Activated CD8-positive, alpha-beta memory T cell treated with anti-CD3 and anti-CD28 coated beads, Interleukin-2, amount 50 U/mL, for 24 hours (primary cell): Measurements from ENCODE around the gene METRNL.
A peak's percentile ranks its signal among the peaks of the same experiment; 100 is the strongest.

ENCODE experiments used
- DNase-seq: peaks from one replicate; pipeline ENCODE4 v3.0.0-alpha.2; 2020; ENCODE audit errors: extremely low read depth

Gene METRNL

DNA sequence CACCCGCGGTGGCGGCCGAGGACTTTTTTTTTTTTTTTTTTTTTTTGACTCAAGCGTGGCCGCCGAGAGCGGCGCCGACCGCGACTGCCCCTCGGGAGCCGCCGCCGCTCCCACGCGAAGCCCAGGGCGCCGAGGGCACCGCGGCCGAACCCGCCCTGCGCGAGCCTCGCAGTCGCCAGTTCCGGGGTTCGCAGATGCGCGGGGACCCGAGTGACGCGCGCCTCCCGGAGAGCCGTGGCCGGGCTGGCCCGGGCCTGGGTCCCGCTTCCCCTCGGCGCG lies 1.1 kb downstream of the METRNL start:
- DNase-seq: no peak

DNA sequence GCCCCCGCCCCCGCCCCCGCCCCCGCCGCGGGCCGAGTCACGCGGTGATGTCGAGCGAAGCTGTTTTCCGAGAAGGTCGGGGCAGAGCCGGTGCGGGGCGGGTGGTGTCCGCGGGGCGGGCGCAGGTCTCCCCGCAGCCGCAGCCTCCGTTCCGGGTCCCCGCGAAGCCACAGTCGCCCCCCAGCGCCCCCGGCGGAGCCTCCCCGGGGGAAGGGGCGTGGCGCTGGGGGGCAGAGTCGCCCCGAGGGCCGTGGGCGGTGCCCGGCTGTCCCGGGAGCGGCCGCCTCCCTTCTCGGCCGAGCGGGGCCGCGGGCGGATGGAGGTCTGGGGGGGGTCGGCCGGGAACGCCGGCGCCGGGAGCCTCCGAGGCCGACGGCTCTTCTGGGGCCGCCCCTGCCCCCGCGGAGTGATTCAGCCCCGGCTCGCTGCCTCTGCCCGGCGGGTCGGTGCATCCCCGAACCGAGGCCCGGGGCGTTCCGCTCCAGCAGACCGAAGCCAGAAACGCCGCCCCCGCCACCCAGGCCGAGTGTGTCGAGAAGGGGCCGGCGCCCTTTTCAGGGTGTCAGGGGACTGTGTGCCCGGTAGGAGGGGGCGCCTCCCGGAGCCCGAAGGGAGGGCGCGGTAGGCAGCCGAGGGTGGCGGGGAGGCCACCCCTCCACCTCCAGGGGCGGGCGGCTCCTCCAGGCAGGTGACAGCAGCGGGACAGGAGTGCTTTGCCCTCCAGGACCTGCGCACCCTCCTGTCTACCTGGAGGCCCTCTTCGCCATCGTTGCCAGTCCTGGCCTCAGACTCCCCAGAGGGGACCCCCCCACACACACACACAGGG lies 1.7 kb downstream of the METRNL start:
- DNase-seq: no peak

DNA sequence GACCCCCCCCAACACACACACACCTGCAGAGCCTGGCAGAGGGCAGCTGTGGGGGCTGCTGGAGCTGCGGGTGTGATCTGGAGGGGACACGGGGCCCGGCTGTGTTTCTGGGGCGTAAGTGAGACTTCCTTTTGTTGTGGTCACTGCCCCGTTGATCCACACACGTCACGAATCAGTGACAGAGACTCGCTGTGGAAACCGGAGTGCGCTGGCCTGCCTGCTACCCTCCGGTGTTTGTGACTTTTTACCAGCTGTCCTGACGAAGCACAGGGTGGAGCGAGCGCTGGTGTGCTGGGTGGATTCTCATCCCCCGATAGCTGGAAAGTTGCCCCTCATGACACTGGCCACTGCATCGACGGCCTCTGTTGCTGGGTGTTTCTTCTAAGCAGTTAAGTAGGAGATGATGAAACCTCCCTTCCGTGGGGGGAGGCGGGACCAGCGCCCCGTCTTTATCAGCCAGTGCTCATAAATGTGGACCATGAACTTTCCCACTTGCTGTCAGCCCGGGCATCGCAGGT lies 2.3 kb downstream of the METRNL start:
- DNase-seq: no peak

DNA sequence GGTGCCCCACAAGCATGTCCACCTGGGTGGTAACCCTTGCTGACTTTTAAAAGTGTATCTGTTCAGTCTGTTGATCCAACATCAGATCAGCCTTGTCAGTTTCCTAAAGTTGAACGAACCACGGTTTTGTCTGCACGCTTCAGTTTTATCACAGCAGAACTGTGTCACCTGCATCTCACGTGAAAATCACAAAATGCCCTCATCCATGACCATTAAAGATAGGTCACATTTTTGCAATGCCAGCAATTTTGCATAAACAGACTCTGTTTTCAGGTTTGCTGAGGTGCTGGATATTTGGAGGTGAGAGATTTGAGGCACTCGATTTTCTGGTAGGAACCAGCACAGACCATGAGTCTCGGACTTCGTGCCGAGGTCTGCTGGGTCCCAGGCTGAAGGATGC lies 3.0 kb downstream of the METRNL start:
- no peak for DNase-seq

DNA sequence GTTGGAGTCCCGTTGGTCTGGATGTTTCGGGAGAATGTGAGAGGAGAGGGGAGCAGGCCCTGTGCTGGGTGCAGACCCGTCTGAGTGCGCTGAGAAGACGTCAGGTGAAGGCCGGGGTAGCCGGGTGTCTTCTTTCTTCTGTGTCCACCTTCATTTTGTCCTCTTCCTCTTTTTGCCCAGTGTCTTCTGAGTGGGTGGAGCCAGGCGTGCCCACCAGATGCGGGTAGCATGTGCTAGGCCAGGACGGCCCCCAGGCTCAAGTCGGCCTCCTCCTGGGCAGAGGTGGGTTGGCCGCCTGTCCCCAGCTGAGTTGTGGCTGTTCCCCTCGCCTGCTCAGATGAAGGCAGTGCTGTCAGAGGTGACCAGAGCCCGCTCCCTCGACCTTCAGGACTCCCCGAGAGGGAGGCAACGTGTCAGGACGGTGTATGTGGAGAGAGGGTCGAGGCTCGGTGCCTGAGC lies 3.5 kb downstream of the METRNL start:
- no peak for DNase-seq

DNA sequence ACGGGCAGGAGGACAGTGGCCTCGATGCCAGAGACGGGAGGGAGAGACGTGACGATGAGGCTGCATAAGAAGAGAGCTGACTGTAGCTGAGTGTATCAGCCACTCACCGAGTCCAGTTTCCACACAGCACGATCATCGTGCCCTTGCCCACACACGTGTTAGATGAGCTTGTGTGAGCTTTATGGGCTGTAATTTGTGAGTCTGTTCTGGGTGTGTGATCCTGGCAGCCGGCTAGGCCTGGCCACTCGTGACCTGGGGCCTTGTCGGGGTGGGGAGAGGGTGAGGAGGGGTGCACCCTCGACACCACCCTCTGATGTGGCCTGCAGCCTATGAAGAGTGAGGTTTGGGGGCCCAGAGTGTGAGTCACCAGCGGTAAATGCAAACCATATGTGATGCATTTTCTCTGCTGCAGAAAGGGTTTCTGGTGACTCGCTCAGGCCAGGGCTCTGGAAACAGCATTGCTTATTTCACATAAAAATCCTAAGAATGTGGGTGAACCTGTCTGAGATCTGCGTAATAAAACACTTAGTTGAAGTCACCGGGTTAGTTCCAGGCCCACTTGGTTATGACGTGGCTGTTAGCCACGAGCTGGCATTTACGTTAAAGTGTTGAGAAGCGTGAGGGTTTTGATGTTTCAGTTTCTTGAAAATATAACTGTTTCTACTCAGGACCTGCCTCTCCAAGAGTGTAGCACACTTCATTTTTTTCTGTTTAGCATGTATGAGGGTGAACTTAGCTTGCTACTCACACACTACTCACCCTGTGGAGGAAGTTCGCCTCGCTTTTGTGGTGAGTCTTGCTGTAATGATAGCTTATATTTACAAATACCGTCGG lies 4.2 kb downstream of the METRNL start:
- peak; percentile 41 for DNase-seq

DNA sequence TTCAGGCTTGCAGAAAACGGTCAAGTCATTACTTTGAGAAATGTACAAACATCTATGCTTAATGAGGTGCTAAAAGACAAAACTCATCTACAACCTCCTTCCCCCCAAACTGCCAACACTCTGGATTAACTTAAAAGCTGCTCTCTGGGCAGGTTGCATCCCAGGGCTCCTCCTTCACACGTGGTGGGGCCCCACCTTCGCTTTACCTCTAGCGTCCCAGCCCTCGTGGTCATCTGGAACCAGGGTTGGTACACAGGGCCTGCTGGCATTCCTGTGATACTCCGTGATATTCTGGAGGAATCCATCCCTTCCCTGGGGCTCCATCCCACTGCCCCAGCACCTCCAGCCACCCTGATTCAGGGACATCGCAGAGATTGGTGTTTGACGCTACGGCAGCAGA lies 4.8 kb downstream of the METRNL start:
- DNase-seq: no peak

DNA sequence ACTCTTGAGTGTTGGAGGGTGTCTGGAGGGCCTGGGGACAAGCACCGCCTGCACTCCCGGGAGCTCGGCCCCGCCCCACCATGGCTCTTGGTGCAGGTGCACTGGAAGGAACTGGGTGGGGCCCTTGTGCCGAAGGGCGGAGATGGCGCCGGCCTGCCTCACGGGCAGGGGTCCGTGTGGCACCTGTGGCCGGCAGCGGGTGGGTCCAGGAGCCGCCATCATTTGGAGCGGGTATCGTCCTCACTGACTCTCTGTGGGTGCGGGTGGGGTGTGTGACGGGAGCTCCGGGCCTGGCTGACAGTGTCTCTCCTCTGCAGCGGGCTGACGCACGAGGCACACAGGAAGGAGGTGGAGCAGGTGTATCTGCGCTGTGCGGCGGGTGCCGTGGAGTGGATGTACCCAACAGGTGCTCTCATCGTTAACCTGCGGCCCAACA lies 5.2 kb downstream of the METRNL start:
- no peak for DNase-seq

DNA sequence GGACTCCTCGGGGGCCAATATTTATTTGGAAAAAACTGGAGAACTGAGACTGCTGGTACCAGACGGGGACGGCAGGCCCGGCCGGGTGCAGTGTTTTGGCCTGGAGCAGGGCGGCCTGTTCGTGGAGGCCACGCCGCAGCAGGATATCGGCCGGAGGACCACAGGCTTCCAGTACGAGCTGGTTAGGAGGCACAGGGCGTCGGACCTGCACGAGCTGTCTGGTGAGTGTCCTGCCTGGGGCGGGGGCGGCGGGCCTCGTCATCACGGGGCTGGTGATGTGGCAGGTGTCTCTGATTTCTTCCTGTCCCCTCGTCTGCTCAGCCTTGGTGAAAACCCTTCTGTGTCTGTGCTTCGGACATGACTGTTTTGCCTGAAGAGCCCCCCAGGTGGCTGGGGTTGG lies 5.7 kb downstream of the METRNL start:
- no peak for DNase-seq

DNA sequence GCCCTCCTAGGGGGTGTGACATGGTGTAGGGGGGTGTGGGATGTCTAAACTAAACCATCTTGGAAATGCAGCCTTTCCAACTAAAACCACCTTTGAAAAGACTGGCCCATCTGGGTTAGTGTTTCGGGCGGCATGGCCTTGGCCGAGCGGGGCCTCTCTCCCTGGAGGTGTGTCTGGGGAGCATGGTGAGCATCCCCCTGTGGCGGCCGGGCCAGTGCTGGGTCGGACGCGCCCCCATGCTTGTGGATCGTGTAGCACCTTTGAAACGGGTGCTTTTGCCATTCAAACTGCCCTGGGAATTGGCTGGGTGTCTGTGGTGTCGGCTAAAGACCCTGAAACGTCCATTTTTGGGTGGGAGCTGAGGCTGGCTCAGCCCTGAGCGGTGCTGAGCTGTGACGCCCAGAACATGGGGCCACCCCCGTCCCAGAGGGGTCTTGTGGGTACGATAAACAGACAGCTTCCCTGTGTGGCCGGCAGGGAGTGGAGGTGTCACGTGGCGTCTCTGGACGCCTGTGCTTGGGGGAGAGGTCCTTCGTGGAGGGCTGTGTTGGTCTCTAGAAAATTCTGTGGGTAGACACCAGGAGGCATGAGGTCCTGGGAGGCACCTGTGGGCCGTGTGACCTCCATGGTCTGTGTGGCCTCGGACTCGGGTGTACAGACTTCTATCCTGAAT lies 6.3 kb downstream of the METRNL start:
- DNase-seq: no peak

DNA sequence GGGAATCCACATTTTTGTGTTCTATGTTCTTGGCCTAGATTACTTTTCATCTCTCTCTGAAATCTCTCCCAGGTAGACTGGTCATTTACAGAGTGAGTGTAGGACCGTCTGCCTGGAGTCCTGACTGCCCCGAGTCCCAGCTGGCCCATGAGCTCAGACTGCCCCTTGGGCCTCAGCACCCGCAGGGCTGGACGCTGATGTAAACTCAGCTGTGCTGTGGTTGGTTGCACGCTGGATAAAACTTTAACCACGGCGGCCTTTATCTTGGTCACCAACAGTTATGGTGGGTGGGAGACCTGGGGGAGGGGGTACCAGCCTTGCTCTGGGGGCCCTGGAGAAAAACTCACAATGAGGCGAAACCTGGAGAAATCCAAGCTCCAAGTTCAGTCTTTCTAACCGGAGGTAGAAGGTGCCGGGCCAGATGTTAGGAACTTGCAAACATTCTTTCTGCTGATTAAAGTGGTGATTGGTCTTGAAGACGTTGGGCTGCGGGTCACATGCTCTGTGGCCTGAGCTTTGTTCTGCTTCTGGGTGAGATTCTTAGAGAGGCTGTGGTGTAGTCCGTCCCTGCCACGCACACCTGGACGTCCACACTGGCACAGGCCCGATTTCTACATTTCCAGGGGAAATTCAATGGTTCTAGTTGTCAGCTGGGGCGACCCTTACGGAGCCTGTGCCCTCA lies 6.9 kb downstream of the METRNL start:
- no peak for DNase-seq

DNA sequence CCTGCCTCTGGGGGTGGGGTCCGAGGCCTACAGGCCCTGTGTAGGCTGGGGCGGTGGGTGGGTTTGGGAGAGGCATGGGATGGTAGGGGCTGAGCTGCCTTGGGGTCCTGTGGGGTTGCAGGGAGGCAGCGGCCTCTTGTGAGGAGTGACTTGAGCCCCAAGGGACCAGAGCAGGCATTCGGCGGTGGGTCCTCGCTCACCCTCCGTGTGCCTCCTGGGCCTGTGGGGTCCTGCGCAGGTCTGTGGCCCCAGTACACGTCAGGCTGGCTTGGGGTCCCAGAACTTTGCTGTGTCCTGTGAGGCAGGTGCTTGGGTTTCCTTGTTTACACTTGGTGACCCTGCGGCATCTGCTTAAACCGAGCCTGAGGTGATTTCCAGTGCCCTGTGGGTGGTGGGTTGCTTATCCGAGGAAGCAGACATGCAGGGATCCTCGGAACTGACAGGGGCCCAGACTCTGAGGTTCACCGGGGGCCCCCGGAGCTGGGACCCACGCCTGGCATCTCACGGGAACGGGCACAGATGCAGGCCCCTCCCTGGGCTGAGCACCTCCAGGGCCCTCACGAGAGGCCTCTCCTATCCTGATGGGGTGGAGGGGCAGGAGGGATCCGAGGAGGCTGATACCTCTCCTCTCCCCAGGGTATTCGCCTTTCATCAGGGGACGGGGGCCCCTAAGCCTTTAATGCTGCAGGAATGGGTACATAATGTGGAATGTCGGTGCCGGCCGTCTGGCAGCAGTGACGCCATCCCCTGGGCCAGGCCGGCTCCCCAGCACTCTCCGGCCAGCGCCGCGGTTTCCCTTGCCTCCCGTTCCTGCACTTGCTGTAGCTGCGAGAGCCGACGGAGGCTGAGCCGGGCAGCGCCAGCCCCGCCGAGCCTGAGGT lies 7.7 kb downstream of the METRNL start:
- DNase-seq: no peak

DNA sequence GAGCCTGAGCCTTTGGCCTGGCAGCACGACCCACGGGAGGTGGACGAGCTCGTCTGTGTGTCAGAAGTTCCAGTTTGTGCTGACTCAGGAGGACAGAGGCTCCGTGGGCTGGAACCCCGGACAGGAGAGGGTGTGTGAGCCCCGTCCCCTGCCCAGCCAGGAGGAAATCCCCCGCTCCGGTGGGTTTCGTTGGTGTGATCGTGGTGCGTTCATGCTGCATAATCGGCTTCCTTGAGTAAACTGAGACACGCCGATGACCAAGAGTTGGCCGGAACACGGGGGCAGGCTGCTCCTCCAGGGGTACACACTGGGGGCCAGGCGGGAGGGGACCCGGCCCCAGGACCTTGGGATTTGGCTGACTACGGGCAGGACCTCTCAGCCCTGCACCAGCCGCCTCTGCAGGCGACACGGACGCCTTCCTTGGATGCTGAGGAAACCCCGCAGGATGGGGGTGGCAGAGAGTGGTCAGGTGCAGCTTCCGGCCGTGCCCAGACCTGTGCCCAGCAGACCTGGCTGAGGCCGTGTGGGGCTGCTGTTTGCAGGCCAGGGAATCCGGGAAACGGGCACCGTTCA lies 8.5 kb downstream of the METRNL start:
- DNase-seq: no peak

DNA sequence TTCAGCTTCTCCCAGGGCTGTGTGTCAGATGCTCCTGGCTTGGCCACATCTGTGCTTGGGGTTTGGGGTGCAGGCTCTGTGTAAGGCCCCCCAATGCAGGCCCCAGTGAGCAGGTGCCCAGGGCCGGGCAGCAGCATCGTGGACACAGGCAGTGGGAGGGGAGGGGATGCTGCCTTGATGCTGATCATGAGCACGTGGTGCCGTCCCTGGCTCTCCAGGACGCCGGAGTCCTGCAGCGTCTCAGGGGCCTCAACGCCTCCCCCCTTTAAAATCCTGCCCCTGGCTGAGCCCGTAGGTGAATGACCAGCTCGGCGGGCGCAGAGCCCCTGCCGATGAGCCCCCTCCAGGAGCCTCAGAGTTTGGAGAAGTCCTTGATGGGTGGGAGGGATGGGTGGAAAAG lies 9.0 kb downstream of the METRNL start:
- no peak for DNase-seq

DNA sequence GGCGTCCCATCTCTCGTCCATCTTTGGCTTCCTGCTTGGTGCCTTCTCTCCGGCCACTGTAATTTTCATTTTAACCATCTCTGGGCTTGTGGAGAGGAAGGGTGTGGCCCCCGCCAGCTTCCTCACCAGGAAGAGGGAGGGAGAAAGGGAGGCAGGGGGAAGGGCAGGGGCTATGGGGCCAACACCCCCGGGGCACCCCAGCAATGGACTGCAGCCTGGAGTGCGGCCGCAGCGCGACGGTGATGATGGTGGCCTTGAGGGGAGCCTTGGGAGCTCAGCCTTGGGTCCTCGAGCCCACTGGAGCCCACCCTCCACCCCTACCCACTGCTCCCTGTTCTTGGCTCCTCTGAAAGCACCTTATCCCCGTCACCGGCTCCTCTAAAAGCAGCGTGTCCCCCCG lies 9.5 kb downstream of the METRNL start:
- no peak for DNase-seq

DNA sequence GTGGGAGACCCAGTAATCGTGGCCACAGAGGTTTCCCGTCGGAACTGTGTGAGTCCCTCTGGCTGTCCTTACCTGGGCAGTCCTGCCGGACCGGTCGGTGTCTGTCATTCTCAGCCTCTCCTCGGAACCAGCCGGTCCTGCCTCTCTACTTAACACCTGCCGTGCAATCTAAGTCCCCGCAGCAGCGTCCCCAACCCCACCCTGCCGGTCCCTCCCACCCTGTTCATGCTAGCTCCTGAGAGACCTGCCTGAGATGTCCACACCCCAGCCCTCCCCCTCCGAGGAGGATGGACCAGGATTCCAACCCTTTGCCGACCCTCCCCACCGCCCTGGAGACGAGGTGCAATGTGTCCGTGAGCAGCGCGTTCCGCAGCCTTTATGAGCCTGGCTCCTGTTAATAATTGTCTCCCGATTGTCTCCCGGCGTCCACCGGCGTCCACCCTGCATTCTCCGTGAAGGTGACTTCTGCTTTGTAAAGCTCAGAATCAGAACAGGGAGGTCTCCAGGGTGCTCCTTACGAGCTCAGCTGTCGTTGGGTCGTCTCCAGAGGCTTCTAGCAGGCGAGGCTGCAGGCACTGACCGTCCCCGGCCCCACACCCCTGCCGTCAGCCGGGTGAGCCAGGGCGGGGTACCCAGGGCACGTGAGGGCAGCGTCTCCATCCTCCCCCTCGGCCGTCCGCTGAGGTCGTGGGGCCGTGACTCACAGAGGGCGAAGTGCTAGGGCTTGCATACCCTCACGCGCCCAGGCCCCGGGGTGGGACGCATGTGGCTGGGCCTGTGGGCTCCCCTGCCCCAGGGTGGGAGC lies 10.1 kb downstream of the METRNL start:
- no peak for DNase-seq

DNA sequence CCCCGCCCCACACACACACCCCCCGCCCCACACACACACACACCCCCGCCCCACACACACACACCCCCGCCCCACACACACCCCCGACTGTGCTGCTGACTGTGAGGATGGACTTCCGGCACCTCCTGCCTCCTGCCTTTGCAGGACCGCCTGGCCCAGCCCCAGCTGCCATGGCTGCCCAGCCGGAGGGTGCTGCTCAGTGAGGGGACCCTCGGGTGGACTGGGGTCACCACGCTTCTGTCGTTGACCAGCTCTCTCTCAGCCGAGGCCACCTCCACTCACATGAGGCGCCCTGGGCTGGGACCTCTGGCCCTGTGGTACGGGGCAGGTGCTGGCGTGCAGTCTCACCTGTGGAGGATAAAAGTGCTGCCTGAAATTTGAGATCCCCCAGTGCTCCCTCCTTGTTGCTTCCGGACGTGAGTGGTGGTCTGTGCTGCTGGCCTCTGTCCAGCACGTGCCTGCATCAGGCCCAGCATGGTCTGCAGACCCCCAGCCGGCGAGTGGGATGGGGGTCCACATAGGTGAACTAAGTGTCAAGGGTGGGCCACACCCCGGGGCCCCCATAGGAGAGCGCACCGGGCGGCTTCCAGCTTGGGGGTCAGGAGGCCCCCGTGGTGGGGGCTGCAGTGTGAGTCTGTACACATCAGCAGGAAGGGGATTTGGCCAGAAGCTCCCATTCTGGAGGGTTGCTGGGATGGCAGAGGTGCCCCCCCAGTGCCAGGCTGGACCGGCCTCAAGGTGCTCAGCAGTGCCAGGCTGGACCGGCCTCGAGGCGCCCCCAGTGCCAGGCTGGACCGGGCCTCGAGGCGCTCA lies 11.2 kb downstream of the METRNL start:
- DNase-seq: no peak

DNA sequence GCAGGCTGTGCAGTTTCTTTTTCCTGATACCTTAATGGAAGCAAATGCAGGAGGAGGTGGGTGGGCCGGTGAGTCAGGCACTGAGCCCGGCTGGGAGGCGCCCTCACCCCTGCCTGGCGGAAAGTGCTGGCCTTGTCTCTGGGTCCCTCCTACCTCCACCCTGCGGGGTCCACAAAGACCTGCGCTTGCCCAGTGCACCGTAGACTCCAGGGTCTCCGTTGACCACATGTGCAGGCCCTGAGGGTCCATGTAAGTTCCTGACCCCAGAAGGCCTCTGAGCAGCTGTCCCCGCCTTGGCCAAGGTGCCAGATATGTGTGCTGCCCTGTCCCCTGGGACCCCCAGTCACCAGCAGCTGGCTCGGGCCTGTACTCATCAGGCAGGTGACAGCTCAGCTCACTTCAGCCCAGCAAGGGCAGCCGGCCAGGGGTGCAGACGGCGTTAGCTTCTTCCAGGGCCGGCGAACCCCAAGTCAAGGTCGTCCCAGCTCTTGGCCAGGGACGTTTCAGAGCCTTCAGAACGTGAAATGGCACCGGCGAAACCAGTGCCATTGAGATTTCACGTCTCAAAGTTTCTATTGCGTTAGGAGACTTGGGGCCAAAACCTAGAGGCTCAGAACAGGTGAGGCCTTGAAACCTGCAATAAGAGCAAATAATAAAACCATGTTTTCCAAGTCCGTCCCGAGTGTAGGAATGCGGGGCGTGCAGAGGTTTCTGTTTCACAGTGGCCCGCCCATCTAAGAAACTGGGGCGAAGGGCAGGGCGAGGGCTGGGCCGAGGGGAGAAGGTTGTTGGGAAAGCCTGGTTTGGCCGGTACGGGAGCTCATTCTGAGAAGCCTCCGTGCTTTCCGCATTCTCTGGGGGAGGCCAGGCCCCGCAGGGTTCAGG lies 12.1 kb downstream of the METRNL start:
- DNase-seq: no peak
